HFFc6 (cell line): ENCODE data around the gene PPP2R5E. TPM values are rescaled to one million over a fixed set of nuclear protein-coding genes. Genes with fewer than 3 reads are reported as not detected.
"Not testable (repeated sequence)": the region's sequence is repeated elsewhere in the genome, so short reads cannot be mapped to it uniquely, and the experiment has no call there.

Experiments
- DNase-seq: peaks from one replicate; pipeline ENCODE4 v3.0.0-alpha.2; 2018
- H3K27ac Mint-ChIP-seq: 2 replicates; pipeline ENCODE4 v1.8.0; 2020; ENCODE audit warnings: mild to moderate bottlenecking, mixed read lengths
- H3K27me3 Mint-ChIP-seq: 2 replicates; pipeline ENCODE4 v1.8.0; 2021; ENCODE audit warnings: mild to moderate bottlenecking, moderate library complexity, mixed read lengths; ENCODE audit not compliant: insufficient read depth
- H3K36me3 Mint-ChIP-seq: 2 replicates; pipeline ENCODE4 v1.8.0; 2021; ENCODE audit warnings: low read depth, mixed read lengths
- H3K4me1 Mint-ChIP-seq: 2 replicates; pipeline ENCODE4 v1.8.0; 2020; ENCODE audit warnings: low read depth, mixed read lengths
- H3K4me3 Mint-ChIP-seq: 2 replicates; pipeline ENCODE4 v1.8.0; 2020; ENCODE audit warnings: mild to moderate bottlenecking, moderate library complexity, mixed read lengths
- H3K9me3 Mint-ChIP-seq: 2 replicates; pipeline ENCODE4 v1.8.0; 2020; ENCODE audit warnings: mild to moderate bottlenecking, mixed read lengths
- CTCF ChIP-seq: fragments of 200-600 bp; sonication (generic); IDR thresholded peaks from 2 replicates; pipeline ENCODE4 v1.5.0; 2021; ENCODE audit warnings: antibody characterized with exemption, mild to moderate bottlenecking
- total RNA-seq, 6 experiments: library from RNA; stranded (reverse); fragmentation: NEBNext Ultra II Directional; extraction: Animal tissue kit (Norgen Biotek cat#: 25700); gene quantifications; 2 replicates in 1 of 6; 3 replicates in 5 of 6; pipeline ENCODE4 v1.2.3, GENCODE V29; 2021

PPP2R5E gene
- total RNA-seq, 6 experiments from 2014 or later, result 50.1 to 56.8 (median 54.3) TPM

DNA sequence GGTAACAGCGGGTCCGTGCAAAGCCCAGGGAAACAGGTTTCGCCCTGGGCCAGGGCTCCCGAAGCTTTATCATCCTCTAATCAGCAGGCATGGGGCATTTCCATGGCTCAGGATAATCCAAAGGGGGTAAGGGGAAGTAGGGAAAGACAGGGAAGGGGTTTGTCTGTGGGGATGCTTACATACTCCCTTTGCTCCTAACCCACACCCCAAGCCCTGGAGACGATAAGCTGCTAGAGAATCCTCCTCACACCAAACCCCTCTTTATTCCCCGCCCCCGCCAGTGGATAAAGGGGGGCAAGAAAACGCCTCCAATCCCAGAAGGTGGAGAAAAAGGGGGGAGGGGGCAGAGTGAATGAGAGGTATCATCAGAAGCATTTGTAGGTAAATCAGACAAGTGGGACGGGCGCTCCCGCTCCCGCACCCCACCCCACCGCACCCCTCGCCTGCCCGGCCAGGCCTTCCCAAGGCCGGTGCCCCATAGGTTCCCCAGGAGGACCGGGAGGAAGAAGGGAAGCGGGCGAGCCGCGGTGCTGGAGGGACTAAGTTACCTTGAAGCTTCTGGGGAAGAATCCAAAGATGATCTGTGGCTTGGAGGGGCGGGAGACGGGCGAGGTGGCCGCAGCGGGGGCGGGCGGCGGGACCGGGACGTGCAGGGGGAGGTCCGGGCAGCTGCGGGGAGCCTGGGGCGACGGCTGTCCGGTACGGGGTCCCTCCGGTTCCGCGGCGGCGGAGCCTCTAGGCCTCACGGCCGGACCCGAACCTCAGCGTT, 762 bp downstream of the PPP2R5E start:
- Mint-ChIP-seq H3K27me3 (0 out of 2 replicates have a peak, but pooled peaks cover 1% of the 10 kb centered on the region), H3K9me3 (no peaks in the 10 kb centered on the region), H3K4me1 (peaks cover 30% of the 10 kb centered on the region), H3K27ac (peak overlapping the region; percentile 28), H3K4me3 (peak overlapping the region; percentile 93), H3K36me3 (peaks cover 16% of the 10 kb centered on the region)
- no peak for TF ChIP-seq CTCF
- no peak for DNase-seq

DNA sequence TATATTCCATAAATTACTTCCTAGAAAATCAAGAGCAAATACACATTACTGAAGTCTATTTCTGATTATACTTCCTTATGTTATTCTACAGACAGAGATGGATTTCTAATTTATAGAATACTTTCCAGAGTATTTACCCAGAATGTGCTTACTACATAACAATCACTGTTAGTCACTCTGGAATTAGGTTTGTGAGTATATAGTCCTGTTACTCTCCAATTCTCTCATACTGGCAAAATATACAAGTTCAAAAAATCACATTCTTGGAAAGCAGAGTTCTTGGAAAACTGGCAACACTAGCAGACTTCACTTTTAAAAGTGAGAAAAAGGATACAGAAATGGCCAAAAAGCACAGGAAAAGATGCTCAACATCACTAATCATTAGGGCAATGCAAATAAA, 7.3 kb downstream of the PPP2R5E start:
- TF ChIP-seq CTCF, result no peak
- Mint-ChIP-seq H3K27me3 (no peaks in the 10 kb centered on the region), H3K36me3 (peaks cover 34% of the 10 kb centered on the region), H3K9me3 (no peaks in the 10 kb centered on the region), H3K27ac (no peak overlapping the region), H3K4me1 (peaks cover 17% of the 10 kb centered on the region), H3K4me3 (no peak overlapping the region)
- no peak for DNase-seq

GRCh38 chr14:63533474-63533873, 9.7 kb downstream of the PPP2R5E start:
- no peaks in the 10 kb centered on the region for H3K9me3 Mint-ChIP-seq
- no peak overlapping the region for H3K27ac Mint-ChIP-seq
- peaks cover 12% of the 10 kb centered on the region for H3K4me1 Mint-ChIP-seq
- no peak overlapping the region for H3K4me3 Mint-ChIP-seq
- peaks cover 24% of the 10 kb centered on the region for H3K36me3 Mint-ChIP-seq
- DNase-seq, result no peak
- no peak for TF ChIP-seq CTCF
- no peaks in the 10 kb centered on the region for H3K27me3 Mint-ChIP-seq

GRCh38 chr14:63524537-63525155, 18.5 kb downstream of the PPP2R5E start:
- H3K4me3 Mint-ChIP-seq, result no peak overlapping the region
- H3K27me3 Mint-ChIP-seq, result no peaks in the 10 kb centered on the region
- TF ChIP-seq CTCF, result no peak
- no peak overlapping the region for H3K27ac Mint-ChIP-seq
- H3K4me1 Mint-ChIP-seq, result no peaks in the 10 kb centered on the region
- peaks cover 17% of the 10 kb centered on the region for H3K36me3 Mint-ChIP-seq
- DNase-seq, result no peak
- H3K9me3 Mint-ChIP-seq, result no peaks in the 10 kb centered on the region

GRCh38 chr14:63523735-63524426, 19.3 kb downstream of the PPP2R5E start:
- Mint-ChIP-seq H3K4me3 (no peak overlapping the region), H3K4me1 (no peaks in the 10 kb centered on the region), H3K27ac (no peak overlapping the region), H3K27me3 (no peaks in the 10 kb centered on the region), H3K36me3 (peaks cover 17% of the 10 kb centered on the region), H3K9me3 (no peaks in the 10 kb centered on the region)
- no peak for TF ChIP-seq CTCF
- DNase-seq, result no peak

DNA sequence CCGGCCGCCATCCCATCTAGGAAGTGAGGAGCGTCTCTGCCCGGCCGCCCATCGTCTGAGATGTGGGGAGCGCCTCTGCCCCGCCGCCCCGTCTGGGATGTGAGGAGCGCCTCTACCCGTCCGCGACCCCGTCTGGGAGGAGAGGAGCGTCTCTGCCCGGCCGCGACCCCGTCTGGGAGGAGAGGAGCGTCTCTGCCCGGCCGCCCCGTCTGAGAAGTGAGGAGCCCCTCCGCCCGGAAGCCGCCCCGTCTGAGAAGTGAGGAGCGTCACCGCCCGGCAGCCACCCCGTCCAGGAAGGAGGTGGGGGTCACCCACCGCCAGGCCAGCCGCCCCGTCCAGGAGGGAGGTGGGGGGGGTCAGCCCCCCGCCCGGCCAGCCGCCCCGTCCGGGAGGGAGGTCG, 20.7 kb downstream of the PPP2R5E start:
- peaks cover 17% of the 10 kb centered on the region for H3K36me3 Mint-ChIP-seq
- not testable (repeated sequence) for H3K27me3 Mint-ChIP-seq, H3K4me1 Mint-ChIP-seq, H3K9me3 Mint-ChIP-seq, DNase-seq, H3K4me3 Mint-ChIP-seq, H3K27ac Mint-ChIP-seq
